GM10847 (cell line): ENCODE measurements around the gene MPRIP.

Experiments used
- POLR2A ChIP-seq: IDR thresholded peaks from 2 replicates; pipeline ENCODE4 v1.6.1; 2011; ENCODE audit not compliant: insufficient read length; ENCODE audit errors: extremely low read depth

Gene MPRIP

DNA sequence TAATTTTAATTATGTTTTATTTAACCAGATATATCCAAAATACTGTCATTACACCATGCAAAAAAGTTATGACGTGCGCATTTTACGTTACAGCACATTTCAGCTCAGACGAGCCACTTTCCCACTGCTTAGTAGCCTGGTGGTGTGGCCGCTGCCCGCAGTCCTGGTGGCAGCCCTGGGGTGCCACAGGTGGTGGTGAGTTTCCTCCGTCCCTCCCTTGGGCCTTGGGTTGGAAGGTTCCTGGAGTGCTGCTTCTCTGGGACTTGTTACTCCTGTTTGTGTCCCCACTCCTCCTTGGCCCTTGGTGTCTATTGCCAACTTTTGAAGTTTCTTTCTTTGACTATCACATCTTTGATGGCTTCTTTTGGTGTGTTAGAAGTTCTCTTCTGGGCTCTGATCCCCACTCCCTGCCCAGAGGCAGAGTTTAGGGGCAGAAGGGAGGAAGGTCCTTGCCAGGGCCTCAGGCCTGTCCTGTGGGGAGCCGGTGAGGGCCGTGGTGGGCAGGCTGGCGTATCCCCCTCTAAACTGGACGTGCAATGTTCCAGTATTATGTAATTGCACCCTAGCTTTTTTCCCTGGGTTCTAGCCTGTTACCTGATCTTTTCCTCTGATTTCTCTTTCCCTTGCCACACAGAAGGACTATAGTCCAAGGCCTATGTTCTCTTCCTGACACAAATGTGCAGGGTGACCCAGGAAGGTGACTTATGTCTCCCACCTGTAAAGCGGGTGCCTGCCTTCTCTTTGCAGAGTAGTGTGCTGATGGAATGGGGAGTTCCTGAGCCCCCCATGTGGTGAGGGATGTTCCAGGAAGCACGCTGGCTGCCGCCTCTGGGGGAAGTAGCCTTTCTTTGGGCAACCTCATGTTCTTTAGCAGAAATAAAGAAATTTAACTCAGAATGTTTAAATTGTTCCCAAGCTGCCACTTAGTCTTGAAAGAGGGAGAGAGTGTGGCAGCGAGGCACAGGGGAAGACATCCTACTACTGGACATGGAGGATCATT is 8.4 kb downstream of the MPRIP start:
- no peak for TF ChIP-seq POLR2A

- no peak for TF ChIP-seq POLR2A
Measured at GRCh38 chr17:17051380-17051779, 9.1 kb downstream of the MPRIP start.

DNA sequence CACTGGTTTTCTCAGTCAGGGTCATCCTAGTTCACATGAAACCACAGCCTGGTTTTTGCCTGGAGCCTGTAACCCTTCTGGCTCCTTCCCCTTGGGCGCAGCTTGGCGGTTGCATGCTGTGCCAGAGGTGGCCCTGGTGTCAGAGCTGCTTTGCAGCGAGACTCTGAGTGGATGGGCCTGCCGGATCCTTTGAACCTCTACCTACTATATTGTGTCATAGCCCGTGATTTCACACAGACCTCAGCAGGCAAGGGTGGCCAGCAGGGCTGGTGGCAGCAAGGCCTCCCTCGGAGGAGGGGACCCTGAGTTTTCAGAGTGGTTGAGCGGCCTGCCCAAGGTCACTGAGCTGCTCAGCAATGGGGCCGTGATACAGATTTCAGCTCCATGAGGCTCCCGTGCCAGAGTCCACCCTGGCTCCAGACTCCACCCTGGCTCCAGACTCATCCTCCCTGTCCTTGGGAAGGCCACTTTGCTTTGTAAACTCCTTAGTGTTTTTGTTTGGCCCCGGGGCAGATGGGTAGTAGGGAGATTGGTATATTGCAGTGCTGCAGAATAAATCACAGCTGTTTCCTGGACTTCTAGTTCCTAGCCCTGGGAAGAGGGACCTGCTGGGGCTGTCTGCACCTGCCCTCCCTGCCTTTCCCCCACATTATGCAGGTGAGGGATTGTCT is 9.7 kb downstream of the MPRIP start:
- TF ChIP-seq POLR2A = no peak

DNA sequence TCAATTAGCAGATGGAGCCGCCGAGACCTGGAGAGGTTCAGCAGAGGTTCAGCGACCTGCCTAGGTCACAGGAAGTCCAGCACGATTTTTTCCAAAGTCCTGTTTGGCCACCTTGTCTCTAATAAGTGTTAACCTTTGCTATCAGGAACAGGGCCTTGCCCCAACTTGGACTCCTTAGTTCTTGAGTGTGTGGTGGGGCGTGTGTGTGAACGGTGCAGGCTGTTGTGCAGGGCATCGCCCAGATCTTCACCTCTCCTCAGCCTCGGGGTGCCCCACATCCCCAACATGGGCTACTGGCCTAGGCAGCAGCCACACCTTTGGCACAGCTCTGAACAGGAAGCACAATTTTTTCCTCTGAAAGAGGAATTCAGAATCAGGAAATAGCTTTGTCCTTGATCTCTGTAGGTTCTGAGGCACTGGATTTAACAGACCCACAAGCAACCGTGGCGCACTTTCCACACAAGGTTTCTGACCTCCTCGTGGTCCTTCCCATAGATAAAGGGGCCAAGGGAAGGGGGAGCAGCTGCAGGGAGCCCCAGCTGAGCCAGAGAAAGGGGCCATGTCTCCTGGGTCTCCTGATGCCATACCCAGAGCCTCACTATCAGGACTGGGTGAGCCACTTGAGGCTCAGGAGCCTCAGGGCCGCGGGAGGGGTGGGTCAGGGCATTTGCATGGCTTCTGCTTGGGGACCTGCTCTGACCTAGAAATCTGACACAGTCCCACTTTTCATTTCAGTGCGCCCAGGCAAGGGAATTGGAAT is 10.4 kb downstream of the MPRIP start:
- TF ChIP-seq POLR2A = no peak

- TF ChIP-seq POLR2A = no peak
Measured at GRCh38 chr17:17053446-17054379, 11.5 kb downstream of the MPRIP start.

DNA sequence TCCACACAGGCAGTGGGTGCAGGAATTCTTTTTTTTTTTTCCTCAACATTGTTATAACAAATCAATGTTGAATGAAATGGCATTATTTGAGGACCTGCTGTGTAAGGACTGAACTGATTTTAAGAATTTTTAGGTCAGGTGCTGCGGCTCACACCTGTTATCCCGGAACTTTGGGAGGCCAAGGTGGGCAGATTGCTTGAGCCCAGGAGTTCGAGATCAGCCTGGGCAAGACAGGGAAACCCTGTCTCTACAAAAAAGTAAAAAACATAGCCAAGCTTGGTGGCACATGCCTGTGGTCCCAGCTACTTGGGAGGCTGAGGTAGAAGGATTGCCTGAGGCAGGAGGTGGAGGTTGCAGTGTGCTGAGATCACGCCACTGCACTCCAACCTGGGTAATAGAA is 12.4 kb downstream of the MPRIP start:
- TF ChIP-seq POLR2A = no peak

GRCh38 chr17:17055286-17056155 is 13.3 kb downstream of the MPRIP start:
- TF ChIP-seq POLR2A = no peak

GRCh38 chr17:17056156-17056539 is 13.9 kb downstream of the MPRIP start:
- TF ChIP-seq POLR2A = no peak

- TF ChIP-seq POLR2A = no peak
Measured at GRCh38 chr17:17057057-17057551, 14.8 kb downstream of the MPRIP start.

- TF ChIP-seq POLR2A = no peak
Measured at GRCh38 chr17:17058304-17058703, 16.0 kb downstream of the MPRIP start.

GRCh38 chr17:17059301-17059890 is 17.1 kb downstream of the MPRIP start:
- TF ChIP-seq POLR2A = no peak

- TF ChIP-seq POLR2A = no peak
Measured at GRCh38 chr17:17060001-17060922, 18.0 kb downstream of the MPRIP start.

GRCh38 chr17:17060930-17061329 is 18.7 kb downstream of the MPRIP start:
- TF ChIP-seq POLR2A = no peak
